ENCODE results near the gene DBF4.

GRCh38 chr7:87872346-87872745, 3.9 kb upstream of the DBF4 start:
- TF ChIP-seq, protein P1, sequence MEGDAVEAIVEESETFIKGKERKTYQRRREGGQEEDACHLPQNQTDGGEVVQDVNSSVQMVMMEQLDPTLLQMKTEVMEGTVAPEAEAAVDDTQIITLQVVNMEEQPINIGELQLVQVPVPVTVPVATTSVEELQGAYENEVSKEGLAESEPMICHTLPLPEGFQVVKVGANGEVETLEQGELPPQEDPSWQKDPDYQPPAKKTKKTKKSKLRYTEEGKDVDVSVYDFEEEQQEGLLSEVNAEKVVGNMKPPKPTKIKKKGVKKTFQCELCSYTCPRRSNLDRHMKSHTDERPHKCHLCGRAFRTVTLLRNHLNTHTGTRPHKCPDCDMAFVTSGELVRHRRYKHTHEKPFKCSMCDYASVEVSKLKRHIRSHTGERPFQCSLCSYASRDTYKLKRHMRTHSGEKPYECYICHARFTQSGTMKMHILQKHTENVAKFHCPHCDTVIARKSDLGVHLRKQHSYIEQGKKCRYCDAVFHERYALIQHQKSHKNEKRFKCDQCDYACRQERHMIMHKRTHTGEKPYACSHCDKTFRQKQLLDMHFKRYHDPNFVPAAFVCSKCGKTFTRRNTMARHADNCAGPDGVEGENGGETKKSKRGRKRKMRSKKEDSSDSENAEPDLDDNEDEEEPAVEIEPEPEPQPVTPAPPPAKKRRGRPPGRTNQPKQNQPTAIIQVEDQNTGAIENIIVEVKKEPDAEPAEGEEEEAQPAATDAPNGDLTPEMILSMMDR (conservative IDR thresholded peaks at IDR 0.05) = no peak
- no peak for TF ChIP-seq EZH2 (IDR thresholded peaks at IDR 0.05; ENCODE audit: low read depth)

Data from PC-9 (cell line).